Daoy (cell line): ENCODE results near the gene STOML2. TPM values are rescaled to one million over a fixed set of nuclear protein-coding genes. Genes with fewer than 3 reads are reported as not detected.
"Not testable (repeated sequence)": the region's sequence is repeated elsewhere in the genome, so short reads cannot be mapped to it uniquely, and the experiment has no call there.

Experiments
- DNase-seq: peaks from one replicate; pipeline ENCODE4 v3.0.0-alpha.2; 2015; ENCODE audit warnings: low read depth
- total RNA-seq: library from RNA; depleted of rRNA; stranded (reverse); fragments of >200 nt; shearing (Covaris generic); gene quantifications from 2 replicates; pipeline ENCODE4 v1.2.3, GENCODE V29; 2014; rRNA removed

Gene STOML2
- 222 and 248 TPM in 2 replicates for total RNA-seq

GRCh38 chr9:35102769-35103659 is at the start of gene STOML2:
Gene STOML2, minus strand, starts transcription at chr9:35103131. Its CDS starts 37 bp downstream, at chr9:35103094.
- DNase-seq: peak; percentile 98

GRCh38 chr9:35147941-35148563 is 45.1 kb upstream of the STOML2 start:
- not testable (repeated sequence) for DNase-seq

- no peak for DNase-seq
Measured at GRCh38 chr9:35142037-35142436, 39.1 kb upstream of the STOML2 start.

GRCh38 chr9:35140093-35140492 is 37.2 kb upstream of the STOML2 start:
- no peak for DNase-seq

- DNase-seq: no peak
Measured at GRCh38 chr9:35136866-35137265, 33.9 kb upstream of the STOML2 start.

GRCh38 chr9:35135988-35136387 is 33.1 kb upstream of the STOML2 start:
- no peak for DNase-seq

- no peak for DNase-seq
Measured at GRCh38 chr9:35134920-35135319, 32.0 kb upstream of the STOML2 start.

- DNase-seq: peak; percentile 95
Measured at GRCh38 chr9:35116898-35117551, 14.1 kb upstream of the STOML2 start.

- DNase-seq: no peak
Measured at GRCh38 chr9:35116539-35116897, 13.6 kb upstream of the STOML2 start.

- peak; percentile 97 for DNase-seq
Measured at GRCh38 chr9:35115680-35116538, 13.0 kb upstream of the STOML2 start, which contains the start of gene ATOSB. Gene ATOSB, minus strand, starts transcription at chr9:35115862. Its CDS starts 7,588 bp downstream, at chr9:35108274.

GRCh38 chr9:35114840-35115628 is 12.1 kb upstream of the STOML2 start:
- peak; percentile 54 for DNase-seq

- DNase-seq: peak; percentile 90
Measured at GRCh38 chr9:35114113-35114839, 11.3 kb upstream of the STOML2 start.

GRCh38 chr9:35112257-35113020 is 9.5 kb upstream of the STOML2 start:
- peak; percentile 65 for DNase-seq

GRCh38 chr9:35111001-35111933 is 8.3 kb upstream of the STOML2 start:
- DNase-seq: peak; percentile 99

- peak; percentile 81 for DNase-seq
Measured at GRCh38 chr9:35110327-35110761, 7.4 kb upstream of the STOML2 start.

GRCh38 chr9:35108946-35109575 is 6.1 kb upstream of the STOML2 start:
- DNase-seq: no peak

- DNase-seq: no peak
Measured at GRCh38 chr9:35108461-35108860, 5.5 kb upstream of the STOML2 start.
